ENCODE measurements around the gene MAP3K14.

DNA sequence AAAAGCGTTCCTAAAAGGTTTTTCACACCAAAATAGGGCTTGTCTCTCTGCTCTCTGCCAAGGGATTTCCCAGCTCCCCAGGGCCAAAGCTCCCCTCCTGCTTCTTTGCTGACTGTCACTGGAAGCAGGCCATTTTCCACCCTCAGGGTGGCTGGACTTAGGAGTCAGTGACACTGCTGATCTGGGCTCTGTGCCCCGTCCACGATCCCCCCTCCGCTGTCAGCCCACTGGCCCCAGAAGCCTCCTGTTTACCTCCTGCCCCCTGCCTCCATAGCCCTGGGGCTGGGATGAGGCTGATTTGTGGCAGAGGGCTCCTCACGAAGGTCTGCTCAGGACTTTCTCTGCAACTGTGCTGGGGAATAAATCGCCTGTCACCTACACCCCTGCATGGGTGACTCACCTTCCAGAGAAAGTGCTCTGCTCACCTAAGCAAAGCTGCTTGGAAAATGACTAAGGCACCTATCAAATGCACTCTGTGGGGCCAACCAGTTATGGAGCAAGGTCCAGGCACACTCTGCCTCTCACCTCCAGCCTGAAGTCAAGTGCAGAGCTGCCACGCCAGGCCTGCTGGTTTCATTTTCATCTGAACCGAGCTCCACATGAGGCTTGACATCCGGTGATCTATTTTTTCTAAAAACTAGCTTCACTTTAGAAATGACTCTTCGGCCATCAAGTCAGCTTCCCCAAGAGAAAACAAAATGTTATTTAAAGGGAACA, 4.9 kb downstream of the MAP3K14 start:
- TF ChIP-seq CTCF (IDR thresholded peaks at IDR 0.05), result no peak
- TF ChIP-seq POLR2AphosphoS5 (IDR thresholded peaks at IDR 0.05), result no peak

Measured in suprapubic skin (tissue), 3 donors.